ENCODE results near the gene YWHAG.

DNA sequence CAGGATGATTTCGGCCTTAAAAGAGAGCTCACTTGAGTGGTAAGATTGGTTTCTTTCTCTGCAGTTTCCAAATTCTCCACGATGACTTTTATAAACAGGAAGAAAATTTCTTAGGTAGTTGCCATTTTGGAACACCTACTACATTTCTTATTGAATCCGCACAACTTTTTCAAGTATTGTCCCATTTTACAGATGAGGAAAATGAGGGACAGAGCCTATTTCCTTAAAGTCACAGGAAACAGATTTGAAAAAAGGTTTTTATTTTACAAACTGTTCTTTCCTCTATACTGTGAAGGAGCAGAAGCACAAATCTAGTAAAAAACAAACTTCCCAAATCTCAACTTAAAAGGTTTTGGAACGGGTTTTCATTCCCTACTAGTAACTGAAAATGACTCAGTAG, 2.7 kb downstream of the YWHAG start:
- no peak for TF ChIP-seq CTCF (IDR thresholded peaks at IDR 0.05)
- no peak for TF ChIP-seq POLR2A (IDR thresholded peaks at IDR 0.05)
